Lower lobe of right lung (tissue), 2 donors: Measurements from ENCODE around the gene PRKN. TPM values are rescaled to one million over a fixed set of nuclear protein-coding genes. Genes with fewer than 3 reads are reported as not detected.

Experiments used
- ATAC-seq, 2 donors: fragments of 200-7000 bp; cut with Tn5 transposase; one replicate each; pipeline ENCODE4 v1.9.1; 2020 to 2022; ENCODE audit warnings: mild to moderate bottlenecking in 2 of 2, moderate library complexity in 2 of 2
- DNase-seq: peaks from one replicate; pipeline ENCODE4 v3.0.0-alpha.2; 2020
- H3K27ac ChIP-seq: fragments of 200-600 bp; one replicate; pipeline ENCODE4 v1.8.0; 2022
- H3K27me3 ChIP-seq: fragments of 200-600 bp; one replicate; pipeline ENCODE4 v1.8.0; 2022; ENCODE audit warnings: low read depth
- H3K36me3 ChIP-seq: fragments of 200-600 bp; one replicate; pipeline ENCODE4 v1.8.0; 2022; ENCODE audit warnings: mild to moderate bottlenecking
- H3K4me1 ChIP-seq: fragments of 200-600 bp; one replicate; pipeline ENCODE4 v1.8.0; 2022
- H3K4me3 ChIP-seq: fragments of 200-600 bp; one replicate; pipeline ENCODE4 v1.8.0; 2022; ENCODE audit warnings: mild to moderate bottlenecking
- H3K9me3 ChIP-seq: fragments of 200-600 bp; one replicate; pipeline ENCODE4 v1.8.0; 2022
- CTCF ChIP-seq: fragments of 200-600 bp; IDR thresholded peaks from one replicate; pipeline ENCODE4 v1.8.0; 2022; ENCODE audit warnings: antibody characterized with exemption, mild to moderate bottlenecking
- intact Hi-C: fragments of 100-400 bp; cut with DNase I; formaldehyde crosslinking; loops from one replicate; pipeline ENCODE4 v1.11.0; 2022
- total RNA-seq: library from RNA; stranded (reverse); fragmentation: NEBNext Ultra II Directional; extraction: Animal tissue kit (Norgen Biotek cat#: 25700); gene quantifications from one replicate; pipeline ENCODE4 v1.2.1, GENCODE V29; 2021
- donor health status: DM: no; HTN: yes; CAD: no; lungs with severe emphysema.

PRKN gene
- total RNA-seq, 1 donor from 2014 or later: 6.1 TPM

- no peaks in the 10 kb centered on the region for H3K27me3 ChIP-seq
- no peak for ATAC-seq
- no peak overlapping the region for H3K27ac ChIP-seq
- no peak for DNase-seq
- no peaks in the 10 kb centered on the region for H3K9me3 ChIP-seq
- H3K4me1 ChIP-seq: no peaks in the 10 kb centered on the region
- H3K36me3 ChIP-seq: no peaks in the 10 kb centered on the region
- intact Hi-C loops: no loop called here
- no peak overlapping the region for H3K4me3 ChIP-seq
- no peak for TF ChIP-seq CTCF
Measured at GRCh38 chr6:161548713-161549296, 1178.8 kb downstream of the PRKN start.

DNA sequence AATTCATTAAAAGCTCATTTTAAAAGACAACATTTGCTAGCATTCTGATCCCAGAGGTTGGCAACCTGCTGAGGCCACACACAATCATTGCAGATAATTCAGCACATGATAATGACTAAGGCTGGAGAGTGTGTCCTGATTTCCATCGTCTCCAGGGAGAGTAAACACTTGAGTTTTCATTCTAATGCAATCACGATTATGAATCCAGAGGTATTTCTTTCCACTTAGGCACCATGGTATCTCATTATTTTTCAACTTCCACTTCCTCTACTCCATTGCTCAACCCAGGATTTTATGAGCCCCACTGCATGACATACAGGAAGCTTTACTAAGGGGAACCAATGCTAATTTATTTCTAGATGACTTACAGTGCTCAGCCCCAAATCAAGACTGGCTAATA is 1179.9 kb downstream of the PRKN start:
- DNase-seq: no peak
- intact Hi-C loops: no loop called here

DNA sequence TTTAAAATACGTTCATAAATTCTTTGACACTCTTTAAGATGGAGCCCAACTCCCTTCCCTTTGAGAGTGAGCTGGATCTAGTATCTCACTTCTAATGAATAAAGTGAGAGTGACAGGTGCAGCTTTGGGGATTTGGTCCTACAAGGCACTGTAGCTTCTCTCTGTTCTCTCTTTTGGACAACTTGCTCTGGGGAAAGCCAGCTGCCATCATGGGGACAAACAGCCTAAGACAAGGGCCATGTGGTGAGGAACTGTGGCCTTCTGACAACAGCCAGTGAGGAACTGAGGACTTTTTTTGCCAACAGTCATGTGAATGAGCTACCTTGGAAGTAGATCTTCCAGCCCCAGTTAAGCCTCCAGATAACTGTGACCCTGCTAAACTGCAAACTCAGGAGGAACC is 1180.9 kb downstream of the PRKN start:
- Histone ChIP-seq H3K4me1 (no peaks in the 10 kb centered on the region), H3K27ac (no peak overlapping the region), H3K4me3 (no peak overlapping the region), H3K27me3 (no peaks in the 10 kb centered on the region), H3K9me3 (no peaks in the 10 kb centered on the region), H3K36me3 (no peaks in the 10 kb centered on the region)
- DNase-seq: no peak
- ATAC-seq: no peak
- intact Hi-C loops: no loop called here
- TF ChIP-seq CTCF: no peak

More for the DNA sequence above, 1179.9 kb downstream of the PRKN start:
- no peaks in the 10 kb centered on the region for H3K4me1 ChIP-seq
- H3K4me3 ChIP-seq: no peak overlapping the region
- H3K9me3 ChIP-seq: no peaks in the 10 kb centered on the region
- H3K36me3 ChIP-seq: no peaks in the 10 kb centered on the region
- TF ChIP-seq CTCF: no peak
- H3K27ac ChIP-seq: no peak overlapping the region
- ATAC-seq: no peak
- H3K27me3 ChIP-seq: no peaks in the 10 kb centered on the region

DNA sequence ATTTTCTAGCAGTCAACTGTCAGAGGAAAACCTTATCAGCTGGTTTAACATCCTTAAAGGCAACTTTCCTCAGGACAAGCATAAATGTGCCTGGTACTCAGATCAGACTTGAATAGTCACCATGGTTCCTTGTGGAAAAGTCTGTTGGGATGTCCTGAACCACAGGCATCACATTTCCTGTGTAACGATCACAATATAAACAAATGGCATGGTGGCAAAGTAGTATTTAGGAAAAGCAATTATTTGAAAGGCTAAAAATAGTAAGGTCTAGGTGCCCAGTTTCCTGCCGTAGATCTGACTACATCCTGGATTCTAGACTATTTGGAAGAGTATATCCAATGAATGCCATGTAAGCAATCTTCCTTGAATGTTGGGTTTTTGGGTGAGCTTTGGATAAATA is 1181.8 kb downstream of the PRKN start:
- no peaks in the 10 kb centered on the region for H3K4me1 ChIP-seq
- no peaks in the 10 kb centered on the region for H3K27me3 ChIP-seq
- no peaks in the 10 kb centered on the region for H3K36me3 ChIP-seq
- no peak for TF ChIP-seq CTCF
- no peak overlapping the region for H3K4me3 ChIP-seq
- H3K9me3 ChIP-seq: no peaks in the 10 kb centered on the region
- no peak overlapping the region for H3K27ac ChIP-seq
- intact Hi-C loops: no loop called here
- DNase-seq: no peak
- ATAC-seq: no peak

DNA sequence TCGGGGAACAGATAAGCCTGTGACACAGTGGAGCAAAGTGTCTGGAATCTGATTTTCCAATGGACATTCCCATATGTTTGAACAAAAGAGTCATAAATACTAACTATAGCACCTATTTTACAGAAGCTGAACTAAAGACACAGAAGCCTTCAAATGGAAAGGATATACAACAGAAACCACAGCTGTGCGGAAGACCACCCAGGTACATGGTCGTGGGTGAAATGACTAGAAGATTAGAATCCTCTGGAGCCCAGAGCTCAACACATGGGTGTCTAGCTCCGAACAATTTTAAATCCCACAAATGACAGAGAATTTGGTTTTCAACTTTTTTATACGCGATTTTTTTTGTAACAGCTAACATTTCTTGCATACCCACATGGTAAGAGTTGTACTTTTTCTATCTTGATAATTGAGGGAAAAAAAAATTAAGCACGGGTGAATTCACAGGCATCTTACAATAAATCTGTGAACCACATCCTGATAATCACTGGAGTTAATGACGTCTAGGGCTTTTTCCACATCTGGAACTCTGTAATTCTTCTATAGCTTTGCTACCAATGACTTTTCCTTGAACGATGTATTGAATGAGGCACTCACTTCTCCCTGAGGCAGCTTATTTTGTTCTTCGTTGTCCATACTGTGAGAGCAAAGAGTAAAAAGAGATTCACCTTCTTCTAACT is 1182.6 kb downstream of the PRKN start:
- no peaks in the 10 kb centered on the region for H3K4me1 ChIP-seq
- ATAC-seq (no peak), DNase-seq (no peak)
- intact Hi-C loops: no loop called here
- no peaks in the 10 kb centered on the region for H3K9me3 ChIP-seq
- no peak overlapping the region for H3K27ac ChIP-seq
- H3K36me3 ChIP-seq: no peaks in the 10 kb centered on the region
- TF ChIP-seq CTCF: no peak
- H3K4me3 ChIP-seq: no peak overlapping the region
- no peaks in the 10 kb centered on the region for H3K27me3 ChIP-seq
